Renal cortical epithelial cell (primary cell): Measurements from ENCODE around the gene GIMAP4. TPM values are rescaled to one million over a fixed set of nuclear protein-coding genes. Genes with fewer than 3 reads are reported as not detected.
"Not testable (repeated sequence)": the region's sequence is repeated elsewhere in the genome, so short reads cannot be mapped to it uniquely, and the experiment has no call there.

Experiments
- DNase-seq: peaks from one replicate; pipeline ENCODE4 v3.0.0-alpha.2; 2011; ENCODE audit warnings: low read depth
- total RNA-seq: library from RNA; depleted of rRNA; stranded (reverse); fragments of >200 nt; gene quantifications from 2 replicates; pipeline ENCODE4 v1.2.3, GENCODE V29; 2014

The GIMAP4 gene
- total RNA-seq, result 2.1 TPM in 1 of 2 replicates, not detected in the other

DNA sequence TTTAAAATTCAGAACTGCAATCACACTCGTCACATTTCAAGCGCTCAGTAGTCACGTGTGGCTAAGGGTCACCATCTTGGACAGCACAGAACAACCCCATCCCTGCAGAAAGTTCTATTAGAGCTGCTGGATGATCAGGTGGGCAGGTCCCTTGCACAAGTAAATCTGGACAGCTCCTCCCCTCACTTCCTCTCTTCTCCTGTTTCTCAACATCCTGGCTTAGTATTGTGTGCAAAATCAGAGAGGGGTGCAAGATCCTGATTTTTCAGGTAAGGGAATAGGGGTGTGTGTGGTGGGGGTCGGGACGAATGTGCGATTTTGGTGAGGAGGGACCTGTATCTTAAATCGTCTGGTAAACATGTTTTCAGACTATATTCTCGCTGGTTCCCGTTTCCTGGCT, at the start of gene GIMAP4:
Gene GIMAP4 (plus strand): TSS at position 222 of the 400 bp plus-strand sequence. CDS start 2,512 bp downstream, outside the sequence.
- no peak for DNase-seq

DNA sequence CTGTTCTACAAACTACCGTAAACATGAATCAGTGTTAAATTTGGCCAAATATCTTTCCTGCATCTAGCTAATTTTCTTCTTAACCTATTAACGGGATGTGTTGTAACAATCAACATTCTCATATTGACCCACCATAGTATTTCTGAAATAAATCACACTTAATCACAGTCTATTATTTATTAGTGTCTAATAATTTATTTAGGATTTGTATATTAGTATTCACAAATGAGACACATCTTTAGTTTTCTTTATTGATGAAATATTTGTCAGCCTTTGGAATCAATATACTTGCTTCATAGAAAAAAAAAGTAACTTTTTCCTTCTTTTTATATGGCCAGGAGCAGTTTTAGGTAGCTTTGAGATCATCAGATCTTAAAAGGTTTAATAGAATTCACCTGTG, 47.9 kb upstream of the GIMAP4 start:
- DNase-seq, result no peak

DNA sequence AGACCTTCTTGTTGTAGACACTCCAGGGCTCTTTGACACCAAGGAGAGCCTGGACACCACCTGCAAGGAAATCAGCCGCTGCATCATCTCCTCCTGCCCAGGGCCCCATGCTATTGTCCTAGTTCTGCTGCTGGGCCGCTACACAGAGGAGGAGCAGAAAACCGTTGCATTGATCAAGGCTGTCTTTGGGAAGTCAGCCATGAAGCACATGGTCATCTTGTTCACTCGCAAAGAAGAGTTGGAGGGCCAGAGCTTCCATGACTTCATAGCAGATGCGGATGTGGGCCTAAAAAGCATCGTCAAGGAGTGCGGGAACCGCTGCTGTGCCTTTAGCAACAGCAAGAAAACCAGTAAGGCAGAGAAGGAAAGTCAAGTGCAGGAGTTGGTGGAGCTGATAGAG, 47.0 kb upstream of the GIMAP4 start:
- no peak for DNase-seq

DNA sequence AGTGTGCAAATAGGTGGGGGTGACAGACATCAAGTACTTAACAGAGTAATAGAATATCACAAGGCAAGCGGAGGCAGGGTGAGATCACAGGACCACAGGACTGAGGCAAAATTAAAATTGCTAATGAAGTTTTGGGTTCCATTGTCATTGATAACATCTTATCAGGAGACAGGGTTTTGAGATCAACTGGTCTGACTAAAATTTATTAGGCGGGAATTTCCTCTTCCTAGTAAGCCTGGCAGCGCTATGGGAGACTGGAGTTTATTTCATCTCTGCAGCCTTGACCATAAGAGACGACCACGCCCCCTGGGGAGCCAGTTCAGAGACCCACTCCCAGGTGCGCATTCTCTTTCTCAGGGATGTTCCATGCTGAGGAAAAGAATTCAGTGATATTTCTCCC, 44.3 kb upstream of the GIMAP4 start:
- not testable (repeated sequence) for DNase-seq

DNA sequence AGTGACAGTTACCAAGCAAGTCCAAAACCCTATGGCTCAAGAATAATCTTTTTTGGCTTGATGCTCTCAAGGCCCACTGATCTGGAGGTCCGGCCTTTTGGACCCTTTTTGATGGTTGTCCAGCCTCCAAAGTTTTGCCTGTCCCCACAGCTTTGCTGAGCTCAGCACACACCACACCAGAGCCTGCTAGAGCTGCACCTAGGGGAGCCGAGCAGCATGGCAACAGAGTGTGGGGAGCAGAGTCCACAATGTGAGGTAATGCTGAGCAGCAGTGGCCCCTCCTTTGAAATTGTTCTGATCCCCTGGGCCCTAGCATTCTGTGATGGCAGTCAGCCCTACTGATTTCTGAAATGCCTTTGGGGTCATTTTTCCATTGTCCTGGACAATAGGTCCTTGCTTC, 43.2 kb upstream of the GIMAP4 start:
- DNase-seq, result no peak

GRCh38 chr7:150531704-150532103, 35.5 kb upstream of the GIMAP4 start:
- DNase-seq, result no peak

DNA sequence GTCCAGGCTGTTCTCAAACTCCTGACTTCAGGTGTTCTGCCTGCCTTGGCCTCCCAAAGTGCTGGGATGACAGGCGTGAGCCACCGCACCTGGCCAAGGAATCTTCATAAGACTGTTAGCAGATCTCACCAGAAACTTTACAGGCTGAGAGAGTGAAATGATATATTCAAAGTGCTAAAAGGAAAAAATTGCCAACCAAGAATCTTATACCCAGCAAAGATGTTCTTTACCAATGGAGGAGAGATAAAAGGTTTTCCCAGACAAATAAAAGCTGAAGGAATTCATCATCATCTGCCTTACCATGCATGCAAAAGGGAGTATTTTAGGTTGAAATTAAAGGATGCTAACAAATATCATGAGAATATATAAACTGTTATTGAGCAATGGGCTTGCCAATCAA, 28.9 kb upstream of the GIMAP4 start:
- DNase-seq, result no peak

DNA sequence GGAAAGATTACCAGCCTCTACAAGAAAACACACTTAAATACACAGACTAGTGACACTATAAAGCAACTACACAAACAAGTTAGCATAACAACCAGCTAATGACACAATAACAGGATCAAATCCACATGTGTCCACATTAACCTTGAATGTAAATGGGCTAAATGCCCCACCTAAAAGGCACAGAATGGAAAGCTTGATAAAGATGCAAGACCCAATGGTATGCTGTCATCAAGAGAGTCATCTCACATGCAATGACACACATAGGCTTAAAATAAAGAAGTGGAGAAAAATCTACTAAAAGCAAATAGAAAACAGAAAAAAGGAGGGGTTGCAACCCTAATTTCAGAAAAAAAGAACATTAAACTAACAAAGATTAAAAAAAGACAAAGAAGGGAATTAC, 14.0 kb upstream of the GIMAP4 start:
- no peak for DNase-seq

- DNase-seq, result no peak
These were observed 10.6 kb upstream of the GIMAP4 start for GRCh38 chr7:150556521-150557138.

DNA sequence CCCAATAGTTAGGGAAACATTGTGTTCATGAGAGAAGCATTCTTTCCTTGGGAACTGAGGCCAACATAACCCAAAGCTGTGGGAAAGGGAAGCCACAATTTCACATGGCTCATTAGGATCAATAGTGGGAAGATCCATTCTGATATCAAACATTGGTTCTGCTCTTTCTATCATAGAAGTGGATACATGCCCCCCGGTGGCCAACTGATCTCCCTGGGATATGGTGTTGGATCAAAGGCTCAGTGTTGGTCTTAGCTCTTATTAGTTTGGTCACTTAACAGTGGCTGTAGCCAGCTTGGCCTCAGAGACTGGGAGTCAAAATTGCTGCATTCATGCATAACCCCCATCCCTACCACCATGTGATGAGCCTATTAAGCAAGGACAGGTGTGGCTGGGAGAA, 6.7 kb upstream of the GIMAP4 start:
- no peak for DNase-seq

GRCh38 chr7:150562919-150563318, 4.3 kb upstream of the GIMAP4 start:
- DNase-seq, result no peak

GRCh38 chr7:150564006-150564405, 3.2 kb upstream of the GIMAP4 start:
- no peak for DNase-seq

DNA sequence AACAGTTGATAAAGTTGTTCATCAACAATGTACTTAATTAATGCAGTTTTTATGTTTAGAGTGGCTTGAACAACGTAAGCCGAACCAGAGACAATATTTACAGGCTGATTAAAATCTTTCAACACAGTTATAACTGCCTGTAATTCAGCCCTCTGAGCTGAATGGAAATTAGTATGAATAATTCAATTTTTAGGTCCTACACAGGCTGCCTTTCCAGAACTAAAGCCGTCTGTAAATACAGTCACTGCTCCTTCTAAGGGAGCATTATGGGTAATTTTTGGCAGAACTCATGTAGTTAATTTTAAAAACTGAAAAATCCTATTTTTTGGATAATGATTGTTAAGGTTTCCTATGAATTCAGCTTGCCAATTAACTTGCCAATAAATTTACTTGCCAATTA, 2.6 kb upstream of the GIMAP4 start:
- no peak for DNase-seq

DNA sequence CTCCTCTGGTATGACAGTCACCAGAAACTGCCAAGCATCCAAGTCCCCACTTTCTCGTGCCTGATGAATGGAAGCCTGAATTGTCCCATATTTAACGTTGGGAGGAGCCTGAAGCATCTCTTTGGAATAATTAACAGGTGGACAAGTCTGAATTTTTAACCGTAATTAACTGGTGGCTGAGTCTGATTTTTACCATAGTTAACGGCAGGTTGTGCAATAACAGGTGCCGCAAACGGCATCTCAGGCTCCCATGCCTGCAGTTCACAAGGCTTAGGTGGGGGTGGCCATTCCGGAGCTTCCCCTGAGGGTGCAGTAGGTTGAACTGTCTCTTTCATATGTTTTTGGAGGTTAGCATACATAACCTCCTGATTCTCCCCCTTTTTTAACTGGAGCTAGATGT, 2.0 kb upstream of the GIMAP4 start:
- no peak for DNase-seq

GRCh38 chr7:150566123-150566522, 1.1 kb upstream of the GIMAP4 start:
- DNase-seq, result no peak

GRCh38 chr7:150566572-150566971, 618 bp upstream of the GIMAP4 start:
- DNase-seq, result no peak

GRCh38 chr7:150567871-150568301, 696 bp downstream of the GIMAP4 start:
- DNase-seq, result no peak

- DNase-seq, result no peak
These were observed 1.5 kb downstream of the GIMAP4 start for GRCh38 chr7:150568714-150569113.

DNA sequence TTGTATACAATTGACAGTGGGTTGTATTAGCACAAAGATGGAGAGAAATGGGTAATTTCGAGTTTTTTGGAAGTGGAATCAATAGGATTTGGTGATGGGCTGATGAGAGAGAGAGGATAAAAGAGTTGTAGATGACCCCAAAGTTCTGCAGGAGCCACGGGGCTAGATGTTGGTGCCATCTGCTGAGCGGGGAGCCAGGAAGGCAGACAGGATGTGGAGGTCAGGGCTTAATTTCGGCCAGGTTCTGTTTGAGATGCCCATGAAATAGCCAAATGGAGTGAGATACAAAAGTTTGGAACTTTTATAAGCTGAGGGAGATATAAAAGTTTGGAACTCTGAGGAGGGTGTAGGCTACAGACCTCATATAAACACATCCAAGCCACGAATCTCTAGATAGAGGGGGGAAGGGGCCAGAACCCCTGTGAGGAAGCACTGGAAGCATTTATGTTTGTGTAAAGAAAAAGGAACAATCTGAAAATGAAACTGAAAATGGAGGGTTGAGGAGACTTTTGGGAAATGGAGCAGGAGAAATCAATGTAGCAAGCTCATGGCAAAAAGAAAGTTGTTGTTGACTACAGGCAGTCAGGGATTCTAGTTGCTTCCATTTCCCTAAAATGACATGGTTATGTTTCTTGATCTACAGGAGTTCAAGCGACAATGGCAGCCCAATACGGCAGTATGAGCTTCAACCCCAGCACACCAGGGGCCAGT, 2.2 kb downstream of the GIMAP4 start:
- DNase-seq, result no peak

- no peak for DNase-seq
These were observed 3.6 kb downstream of the GIMAP4 start for GRCh38 chr7:150570556-150571465.

GRCh38 chr7:150572496-150572895, 5.3 kb downstream of the GIMAP4 start:
- no peak for DNase-seq

- not testable (repeated sequence) for DNase-seq
These were observed 12.9 kb downstream of the GIMAP4 start for GRCh38 chr7:150579979-150580637.
